WTC11 (cell line): Measurements from ENCODE around the gene SLAMF1. TPM values are rescaled to one million over a fixed set of nuclear protein-coding genes. Genes with fewer than 3 reads are reported as not detected.

Source experiments
- ATAC-seq: fragments of 200-7000 bp; cut with Tn5 transposase; 2 replicates; pipeline ENCODE4 v1.10.0; 2021; ENCODE audit warnings: mild to moderate bottlenecking, moderate library complexity
- CTCF ChIA-PET: fragments of 300-600 bp; sonication (Branson Sonifier 250); formaldehyde crosslinking; loops from one replicate; lab custom pipeline; 2021; ENCODE audit warnings: antibody characterized with exemption; lab: Charles Lee
- POLR2A ChIA-PET: fragments of 350-600 bp; sonication (Branson Sonifier 250); formaldehyde crosslinking; loops from one replicate; lab custom pipeline; 2021; ENCODE audit warnings: antibody characterized with exemption; lab: Charles Lee
- DNase-seq: peaks from one replicate; pipeline ENCODE4 v3.0.0; 2021; ENCODE audit warnings: low spot score
- H3K27ac Mint-ChIP-seq: 2 replicates; pipeline ENCODE4 v1.8.0; 2021; ENCODE audit warnings: mixed read lengths
- H3K27me3 Mint-ChIP-seq: 2 replicates; pipeline ENCODE4 v1.8.0; 2021; ENCODE audit warnings: low read depth, mild to moderate bottlenecking, moderate library complexity, mixed read lengths
- H3K36me3 Mint-ChIP-seq: 2 replicates; pipeline ENCODE4 v1.8.0; 2021; ENCODE audit warnings: mixed read lengths
- H3K4me1 Mint-ChIP-seq: 2 replicates; pipeline ENCODE4 v1.8.0; 2022; ENCODE audit warnings: mixed read lengths
- H3K4me3 Mint-ChIP-seq: 2 replicates; pipeline ENCODE4 v1.8.0; 2021; ENCODE audit warnings: mild to moderate bottlenecking, moderate library complexity, mixed read lengths
- H3K9me3 Mint-ChIP-seq: 2 replicates; pipeline ENCODE4 v1.8.0; 2021; ENCODE audit warnings: mixed read lengths
- ATF1 ChIP-seq: sonication (generic); formaldehyde crosslinking; IDR thresholded peaks from 2 replicates; pipeline ENCODE4 v1.8.1; 2023; ENCODE audit warnings: mild to moderate bottlenecking, moderate library complexity, missing genetic modification reagents
- ELF4 ChIP-seq: sonication (generic); formaldehyde crosslinking; IDR thresholded peaks from 2 replicates; pipeline ENCODE4 v1.8.1; 2022; ENCODE audit warnings: low read depth, mild to moderate bottlenecking, moderate library complexity, missing genetic modification reagents
- ETV6 ChIP-seq: sonication (generic); formaldehyde crosslinking; IDR thresholded peaks from 2 replicates; pipeline ENCODE4 v1.8.1; 2022; ENCODE audit warnings: mild to moderate bottlenecking, missing genetic modification reagents
- HMGA2 ChIP-seq: fragments of 250-450 bp; sonication (Bioruptor Pico); IDR thresholded peaks from 2 replicates; pipeline ENCODE4 v1.4.0; 2021; ENCODE audit warnings: mild to moderate bottlenecking, moderate library complexity
- HMGXB4 ChIP-seq: sonication (generic); formaldehyde crosslinking; IDR thresholded peaks from 2 replicates; pipeline ENCODE4 v1.8.1; 2023; ENCODE audit warnings: mild to moderate bottlenecking, moderate library complexity, missing genetic modification reagents
- JUN ChIP-seq: sonication (generic); formaldehyde crosslinking; IDR thresholded peaks from 2 replicates; pipeline ENCODE4 v1.8.0; 2023; ENCODE audit warnings: mild to moderate bottlenecking, missing genetic modification reagents
- MLX ChIP-seq: sonication (generic); formaldehyde crosslinking; IDR thresholded peaks from 2 replicates; pipeline ENCODE4 v1.8.1; 2023; ENCODE audit warnings: mild to moderate bottlenecking, missing genetic modification reagents, moderate library complexity
- MXD4 ChIP-seq: fragments of 250-450 bp; sonication (Bioruptor Pico); IDR thresholded peaks from 2 replicates; pipeline ENCODE4 v1.8.0; 2021; ENCODE audit warnings: mild to moderate bottlenecking, moderate library complexity, borderline replicate concordance
- NFATC4 ChIP-seq: fragments of 250-450 bp; sonication (Bioruptor Pico); IDR thresholded peaks from 2 replicates; pipeline ENCODE4 v1.9.0; 2021; ENCODE audit warnings: mild to moderate bottlenecking
- NR1H2 ChIP-seq: sonication (generic); formaldehyde crosslinking; IDR thresholded peaks from 2 replicates; pipeline ENCODE4 v1.9.0; 2021; ENCODE audit warnings: mild to moderate bottlenecking, moderate library complexity, missing genetic modification reagents
- SMAD3 ChIP-seq: sonication (generic); formaldehyde crosslinking; IDR thresholded peaks from 2 replicates; pipeline ENCODE4 v1.8.0; 2022; ENCODE audit warnings: missing genetic modification reagents, mild to moderate bottlenecking, borderline replicate concordance
- SMAD4 ChIP-seq: sonication (generic); formaldehyde crosslinking; IDR thresholded peaks from 2 replicates; pipeline ENCODE4 v1.8.0; 2022; ENCODE audit warnings: mild to moderate bottlenecking, missing genetic modification reagents
- SP1 ChIP-seq: sonication (generic); formaldehyde crosslinking; conservative IDR thresholded peaks from 2 replicates; pipeline ENCODE4 v1.8.1; 2022; ENCODE audit warnings: missing genetic modification reagents
- TCF7 ChIP-seq: sonication (generic); formaldehyde crosslinking; IDR thresholded peaks from 2 replicates; pipeline ENCODE4 v1.8.0; 2022; ENCODE audit warnings: mild to moderate bottlenecking, low read depth, missing genetic modification reagents, moderate library complexity
- TEAD1 ChIP-seq: sonication (generic); formaldehyde crosslinking; IDR thresholded peaks from 2 replicates; pipeline ENCODE4 v1.8.0; 2022; ENCODE audit warnings: mild to moderate bottlenecking, missing genetic modification reagents
- TEAD4 ChIP-seq: sonication (generic); formaldehyde crosslinking; IDR thresholded peaks from 2 replicates; pipeline ENCODE4 v1.8.0; 2022; ENCODE audit warnings: mild to moderate bottlenecking, missing genetic modification reagents
- USF1 ChIP-seq: sonication (generic); formaldehyde crosslinking; IDR thresholded peaks from 2 replicates; pipeline ENCODE4 v1.8.0; 2022; ENCODE audit warnings: mild to moderate bottlenecking, missing genetic modification reagents
- ZBTB21 ChIP-seq: sonication (generic); formaldehyde crosslinking; IDR thresholded peaks from 2 replicates; pipeline ENCODE4 v1.8.1; 2023; ENCODE audit warnings: mild to moderate bottlenecking, missing genetic modification reagents, borderline replicate concordance
- ZBTB43 ChIP-seq: sonication (generic); formaldehyde crosslinking; IDR thresholded peaks from 2 replicates; pipeline ENCODE4 v1.8.1; 2023; ENCODE audit warnings: mild to moderate bottlenecking, missing genetic modification reagents
- ZNF121 ChIP-seq: sonication (generic); formaldehyde crosslinking; IDR thresholded peaks from 2 replicates; pipeline ENCODE4 v1.8.0; 2023; ENCODE audit warnings: missing genetic modification reagents
- ZNF232 ChIP-seq: sonication (generic); formaldehyde crosslinking; IDR thresholded peaks from 2 replicates; pipeline ENCODE4 v1.8.0; 2022; ENCODE audit warnings: mild to moderate bottlenecking, missing genetic modification reagents
- ZNF396 ChIP-seq: fragments of 250-450 bp; sonication (Bioruptor Pico); IDR thresholded peaks from 2 replicates; pipeline ENCODE4 v1.8.0; 2021; ENCODE audit warnings: mild to moderate bottlenecking, moderate library complexity, borderline replicate concordance
- ZNF416 ChIP-seq: fragments of 250-450 bp; sonication (Bioruptor Pico); IDR thresholded peaks from 2 replicates; pipeline ENCODE4 v1.9.0; 2021; ENCODE audit warnings: mild to moderate bottlenecking, inconsistent platforms
- ZNF423 ChIP-seq: fragments of 250-450 bp; sonication (Bioruptor Pico); IDR thresholded peaks from 2 replicates; pipeline ENCODE4 v2.1.2; 2022; ENCODE audit warnings: mild to moderate bottlenecking, moderate library complexity
- ZNF425 ChIP-seq: fragments of 250-450 bp; sonication (Bioruptor Pico); conservative IDR thresholded peaks from 2 replicates; pipeline ENCODE4 v1.9.0; 2021; ENCODE audit warnings: mild to moderate bottlenecking
- ZSCAN18 ChIP-seq: fragments of 250-450 bp; sonication (Bioruptor Pico); IDR thresholded peaks from 2 replicates; pipeline ENCODE4 v2.1.2; 2022; ENCODE audit warnings: mild to moderate bottlenecking, moderate library complexity
- total RNA-seq: library from RNA; stranded (reverse); gene quantifications from 3 replicates; pipeline ENCODE4 v1.2.3, GENCODE V29; 2021

SLAMF1 gene
- total RNA-seq, 1 experiment from 2014 or later, result 0.15 TPM

- no peak for TF ChIP-seq MLX (CRISPR knock-in tag)
- no peak for TF ChIP-seq ZNF121 (CRISPR knock-in tag)
- TF ChIP-seq HMGXB4 (CRISPR knock-in tag), result no peak
- TF ChIP-seq SP1 (CRISPR knock-in tag), result no peak
- no peak for TF ChIP-seq ZNF423 (CRISPR knock-in tag)
Measured at GRCh38 chr1:160610569-160611242, 36.1 kb downstream of the SLAMF1 start (continued).

- no peak for TF ChIP-seq ELF4 (CRISPR knock-in tag)
- TF ChIP-seq ZSCAN18 (CRISPR knock-in tag), result no peak
- no peak for TF ChIP-seq ZNF423 (CRISPR knock-in tag)
- TF ChIP-seq USF1 (CRISPR knock-in tag), result no peak
- no peak for TF ChIP-seq NFATC4 (CRISPR knock-in tag)
- H3K27me3 Mint-ChIP-seq, result no peaks in the 10 kb centered on the region
- ChIA-PET POLR2A (no interaction called here), CTCF (interaction anchor here (1.2 to 5.9 kb wide), 5 partner anchors 10 to 65 kb away, joined by 3 to 53 read pairs (median 17); no protein-coding TSS in a partner anchor)
- ATAC-seq (no peak), DNase-seq (no peak)
- H3K27ac Mint-ChIP-seq, result no peak overlapping the region
- H3K4me3 Mint-ChIP-seq, result no peak overlapping the region
- H3K9me3 Mint-ChIP-seq, result peaks cover 15% of the 10 kb centered on the region
- peaks cover 4% of the 10 kb centered on the region; the same call in 1 of the 2 replicates for H3K36me3 Mint-ChIP-seq
- H3K4me1 Mint-ChIP-seq, result peaks cover 58% of the 10 kb centered on the region
Measured at GRCh38 chr1:160608941-160609340, 37.9 kb downstream of the SLAMF1 start.

- H3K4me3 Mint-ChIP-seq, result no peak overlapping the region
- no peak overlapping the region for H3K27ac Mint-ChIP-seq
- H3K36me3 Mint-ChIP-seq, result peaks cover 4% of the 10 kb centered on the region; the same call in 1 of the 2 replicates
- H3K27me3 Mint-ChIP-seq, result no peaks in the 10 kb centered on the region
- no peak for TF ChIP-seq SMAD3
- no peak for TF ChIP-seq TEAD1 (CRISPR knock-in tag)
- TF ChIP-seq HMGA2 (CRISPR knock-in tag), result no peak
- TF ChIP-seq ATF1 (CRISPR knock-in tag), result no peak
- TF ChIP-seq JUN (CRISPR knock-in tag), result no peak
- no peak for TF ChIP-seq ETV6 (CRISPR knock-in tag)
- no peak for TF ChIP-seq MXD4 (CRISPR knock-in tag)
- TF ChIP-seq ZNF396 (CRISPR knock-in tag), result no peak
- no peak for TF ChIP-seq TCF7
- no peak for TF ChIP-seq SMAD4
- TF ChIP-seq NR1H2 (CRISPR knock-in tag), result no peak
- no peak for TF ChIP-seq ZBTB43 (CRISPR knock-in tag)
- TF ChIP-seq ZNF232 (CRISPR knock-in tag), result no peak
- TF ChIP-seq ZNF416 (CRISPR knock-in tag), result no peak
- TF ChIP-seq ZNF425 (CRISPR knock-in tag), result no peak
- TF ChIP-seq ZBTB21 (CRISPR knock-in tag), result no peak
- TF ChIP-seq SP1 (CRISPR knock-in tag), result no peak
- TF ChIP-seq TEAD4 (CRISPR knock-in tag), result no peak
- TF ChIP-seq, all 79 proteins: peak for 0
- ChIA-PET POLR2A (no interaction called here), CTCF (interaction anchor here (0.7 to 5.9 kb wide), 6 partner anchors 9 to 65 kb away, joined by 3 to 53 read pairs (median 10); no protein-coding TSS in a partner anchor)
- peaks cover 55% of the 10 kb centered on the region for H3K4me1 Mint-ChIP-seq
- ATAC-seq (no peak), DNase-seq (no peak)
- H3K9me3 Mint-ChIP-seq, result peaks cover 20% of the 10 kb centered on the region
Measured at GRCh38 chr1:160608514-160608913, 38.3 kb downstream of the SLAMF1 start.
